ENCODE data around the gene DSCAM. TPM values are rescaled to one million over a fixed set of nuclear protein-coding genes. Genes with fewer than 3 reads are reported as not detected.

DSCAM gene
- total RNA-seq, 1 donor from 2014 or later = not detected

GRCh38 chr21:40373761-40374160 lies 473.2 kb downstream of the DSCAM start:
- no peaks in the 10 kb centered on the region for H3K9me3 ChIP-seq (replicated peaks)
- H3K27ac ChIP-seq (replicated peaks) = no peak overlapping the region
- H3K36me3 ChIP-seq = no peaks in the 10 kb centered on the region
- TF ChIP-seq, protein P1, sequence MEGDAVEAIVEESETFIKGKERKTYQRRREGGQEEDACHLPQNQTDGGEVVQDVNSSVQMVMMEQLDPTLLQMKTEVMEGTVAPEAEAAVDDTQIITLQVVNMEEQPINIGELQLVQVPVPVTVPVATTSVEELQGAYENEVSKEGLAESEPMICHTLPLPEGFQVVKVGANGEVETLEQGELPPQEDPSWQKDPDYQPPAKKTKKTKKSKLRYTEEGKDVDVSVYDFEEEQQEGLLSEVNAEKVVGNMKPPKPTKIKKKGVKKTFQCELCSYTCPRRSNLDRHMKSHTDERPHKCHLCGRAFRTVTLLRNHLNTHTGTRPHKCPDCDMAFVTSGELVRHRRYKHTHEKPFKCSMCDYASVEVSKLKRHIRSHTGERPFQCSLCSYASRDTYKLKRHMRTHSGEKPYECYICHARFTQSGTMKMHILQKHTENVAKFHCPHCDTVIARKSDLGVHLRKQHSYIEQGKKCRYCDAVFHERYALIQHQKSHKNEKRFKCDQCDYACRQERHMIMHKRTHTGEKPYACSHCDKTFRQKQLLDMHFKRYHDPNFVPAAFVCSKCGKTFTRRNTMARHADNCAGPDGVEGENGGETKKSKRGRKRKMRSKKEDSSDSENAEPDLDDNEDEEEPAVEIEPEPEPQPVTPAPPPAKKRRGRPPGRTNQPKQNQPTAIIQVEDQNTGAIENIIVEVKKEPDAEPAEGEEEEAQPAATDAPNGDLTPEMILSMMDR (IDR thresholded peaks at IDR 0.05; ENCODE audit: borderline replicate concordance) = no peak
- intact Hi-C loops (cut with micrococcal nuclease) = no loop called here
- H3K4me3 ChIP-seq = no peak overlapping the region
- no peaks in the 10 kb centered on the region for H3K27me3 ChIP-seq (ENCODE audit: low read depth)
- DNase-seq = no peak
- no peaks in the 10 kb centered on the region for H3K4me1 ChIP-seq

DNA sequence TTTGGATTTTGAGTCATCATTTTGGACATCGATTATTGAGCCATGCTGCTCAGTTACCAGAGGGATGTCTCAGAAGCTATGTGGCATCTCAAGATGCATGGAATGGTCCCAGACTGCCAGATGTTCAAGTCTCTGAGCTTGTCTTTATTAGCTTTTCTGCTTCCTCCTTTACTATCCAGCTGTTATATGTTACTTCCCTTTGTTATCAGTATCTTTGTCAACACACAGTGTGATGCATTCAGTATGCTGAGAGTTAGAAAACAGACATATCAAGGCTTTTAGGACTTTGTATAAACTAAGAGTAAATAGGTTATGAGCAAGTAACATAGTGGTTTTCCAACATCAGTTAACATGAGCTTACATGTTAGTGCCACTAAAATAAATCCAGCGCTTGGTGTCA lies 474.5 kb downstream of the DSCAM start:
- intact Hi-C loops (cut with micrococcal nuclease) = no loop called here
- Histone ChIP-seq H3K4me3 (no peak overlapping the region), H3K27me3 (ENCODE audit: low read depth) (no peaks in the 10 kb centered on the region), H3K4me1 (no peaks in the 10 kb centered on the region), H3K27ac (replicated peaks) (no peak overlapping the region), H3K9me3 (replicated peaks) (no peaks in the 10 kb centered on the region), H3K36me3 (no peaks in the 10 kb centered on the region)
- DNase-seq = no peak
- TF ChIP-seq, protein P1 (IDR thresholded peaks at IDR 0.05; ENCODE audit: borderline replicate concordance) = no peak

- H3K27ac ChIP-seq (replicated peaks) = no peak overlapping the region
- H3K9me3 ChIP-seq (replicated peaks) = no peaks in the 10 kb centered on the region
- TF ChIP-seq, protein P1 (IDR thresholded peaks at IDR 0.05; ENCODE audit: borderline replicate concordance) = no peak
- intact Hi-C loops (cut with micrococcal nuclease) = no loop called here
- H3K27me3 ChIP-seq (ENCODE audit: low read depth) = no peaks in the 10 kb centered on the region
- H3K4me3 ChIP-seq = no peak overlapping the region
- H3K4me1 ChIP-seq = no peaks in the 10 kb centered on the region
- DNase-seq = no peak
- no peaks in the 10 kb centered on the region for H3K36me3 ChIP-seq
Observed at GRCh38 chr21:40371329-40371728, 475.6 kb downstream of the DSCAM start.

GRCh38 chr21:40356644-40357043 lies 490.3 kb downstream of the DSCAM start:
- Histone ChIP-seq H3K9me3 (replicated peaks) (no peaks in the 10 kb centered on the region), H3K36me3 (no peaks in the 10 kb centered on the region), H3K4me1 (no peaks in the 10 kb centered on the region), H3K27me3 (ENCODE audit: low read depth) (no peaks in the 10 kb centered on the region), H3K4me3 (no peak overlapping the region), H3K27ac (replicated peaks) (no peak overlapping the region)
- intact Hi-C loops (cut with micrococcal nuclease) = no loop called here
- TF ChIP-seq, protein P1 (IDR thresholded peaks at IDR 0.05; ENCODE audit: borderline replicate concordance) = no peak
- DNase-seq = no peak

- no peak overlapping the region for H3K27ac ChIP-seq (replicated peaks)
- H3K9me3 ChIP-seq (replicated peaks) = no peaks in the 10 kb centered on the region
- no peaks in the 10 kb centered on the region for H3K4me1 ChIP-seq
- H3K4me3 ChIP-seq = no peak overlapping the region
- TF ChIP-seq, protein P1 (IDR thresholded peaks at IDR 0.05; ENCODE audit: borderline replicate concordance) = no peak
- DNase-seq = no peak
- no peaks in the 10 kb centered on the region for H3K36me3 ChIP-seq
- H3K27me3 ChIP-seq (ENCODE audit: low read depth) = no peaks in the 10 kb centered on the region
- intact Hi-C loops (cut with micrococcal nuclease) = no loop called here
Observed at GRCh38 chr21:40355076-40355475, 491.9 kb downstream of the DSCAM start.

DNA sequence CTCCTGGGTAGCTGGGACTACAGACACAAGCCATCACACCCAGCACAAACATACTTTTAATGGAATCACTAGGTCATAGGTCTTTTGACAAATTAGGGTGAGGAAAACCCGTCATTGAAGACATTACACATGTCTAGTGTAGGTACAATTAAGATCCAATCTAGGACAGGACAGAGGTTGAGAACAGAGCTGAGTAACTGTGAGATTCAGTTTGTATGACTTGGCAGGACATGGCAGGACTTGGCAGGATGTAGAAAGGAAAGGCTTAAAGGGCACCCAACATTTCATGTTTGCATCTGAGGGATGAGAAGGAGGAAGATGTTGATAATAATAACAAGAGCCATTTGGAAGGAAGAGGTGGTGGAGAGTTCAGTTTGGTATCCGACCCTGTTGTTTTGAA lies 496.0 kb downstream of the DSCAM start:
- no peak for DNase-seq
- intact Hi-C loops (cut with micrococcal nuclease) = no loop called here
- TF ChIP-seq, protein P1 (IDR thresholded peaks at IDR 0.05; ENCODE audit: borderline replicate concordance) = no peak
- H3K27ac ChIP-seq (replicated peaks) = no peak overlapping the region
- peaks cover 4% of the 10 kb centered on the region for H3K27me3 ChIP-seq (ENCODE audit: low read depth)
- no peak overlapping the region for H3K4me3 ChIP-seq
- no peaks in the 10 kb centered on the region for H3K4me1 ChIP-seq
- H3K9me3 ChIP-seq (replicated peaks) = no peaks in the 10 kb centered on the region
- H3K36me3 ChIP-seq = no peaks in the 10 kb centered on the region

Measured in left ventricle myocardium inferior (tissue), 1 donor.